Endothelial cell of umbilical vein (primary cell): ENCODE measurements around the gene EVPLL.

Experiments
- EZH2 ChIP-seq: IDR thresholded peaks from 2 replicates; pipeline ENCODE4 v1.6.1; 2012; ENCODE audit warnings: borderline replicate concordance, low read depth, mild to moderate bottlenecking, moderate library complexity, low read length, inconsistent platforms; ENCODE audit not compliant: severe bottlenecking
- POLR2AphosphoS5 ChIP-seq: IDR thresholded peaks from 2 replicates; pipeline ENCODE4 v1.6.1; 2012; ENCODE audit warnings: low read depth, mild to moderate bottlenecking, control low read depth, low read length, moderate library complexity; ENCODE audit not compliant: insufficient read depth
- TF ChIP-seq, protein P1 (sequence below), 2 donors: IDR thresholded peaks; 1 replicate in 1 of 2; 2 replicates in 1 of 2; pipeline ENCODE4 v1.5.1; 2011; ENCODE audit warnings: low read length in 2 of 2, mild to moderate bottlenecking in 2 of 2, moderate library complexity in 2 of 2, control low read depth in 1 of 2, inconsistent platforms in 1 of 2, low read depth in 1 of 2; ENCODE audit not compliant: insufficient read depth in 1 of 2; ENCODE audit errors: extremely low read depth in 1 of 2

- TF ChIP-seq, protein P1, sequence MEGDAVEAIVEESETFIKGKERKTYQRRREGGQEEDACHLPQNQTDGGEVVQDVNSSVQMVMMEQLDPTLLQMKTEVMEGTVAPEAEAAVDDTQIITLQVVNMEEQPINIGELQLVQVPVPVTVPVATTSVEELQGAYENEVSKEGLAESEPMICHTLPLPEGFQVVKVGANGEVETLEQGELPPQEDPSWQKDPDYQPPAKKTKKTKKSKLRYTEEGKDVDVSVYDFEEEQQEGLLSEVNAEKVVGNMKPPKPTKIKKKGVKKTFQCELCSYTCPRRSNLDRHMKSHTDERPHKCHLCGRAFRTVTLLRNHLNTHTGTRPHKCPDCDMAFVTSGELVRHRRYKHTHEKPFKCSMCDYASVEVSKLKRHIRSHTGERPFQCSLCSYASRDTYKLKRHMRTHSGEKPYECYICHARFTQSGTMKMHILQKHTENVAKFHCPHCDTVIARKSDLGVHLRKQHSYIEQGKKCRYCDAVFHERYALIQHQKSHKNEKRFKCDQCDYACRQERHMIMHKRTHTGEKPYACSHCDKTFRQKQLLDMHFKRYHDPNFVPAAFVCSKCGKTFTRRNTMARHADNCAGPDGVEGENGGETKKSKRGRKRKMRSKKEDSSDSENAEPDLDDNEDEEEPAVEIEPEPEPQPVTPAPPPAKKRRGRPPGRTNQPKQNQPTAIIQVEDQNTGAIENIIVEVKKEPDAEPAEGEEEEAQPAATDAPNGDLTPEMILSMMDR (IDR thresholded peaks at IDR 0.05; ENCODE audit: extremely low read depth in 1 of 2, insufficient read depth in 1 of 2, low read depth in 1 of 2, low read length in 2 of 2): no peak
- TF ChIP-seq EZH2 (no peak), POLR2AphosphoS5 (no peak)
Measured at GRCh38 chr17:18377437-18378204, at the start of gene EVPLL.
